H1 (cell line): ENCODE measurements around the gene CYP2B6. TPM values are rescaled to one million over a fixed set of nuclear protein-coding genes. Genes with fewer than 3 reads are reported as not detected.

Source experiments
- CTCF ChIA-PET: fragments of 300-600 bp; sonication (Branson Sonifier 250); formaldehyde crosslinking; loops from one replicate; lab custom pipeline; 2021; ENCODE audit not compliant: partially characterized antibody; lab: Charles Lee
- POLR2A ChIA-PET: fragments of 300-600 bp; sonication (Branson Sonifier 250); formaldehyde crosslinking; loops from one replicate; lab custom pipeline; 2021; ENCODE audit warnings: inconsistent platforms; ENCODE audit not compliant: partially characterized antibody; lab: Charles Lee
- DNase-seq, 2 experiments: peaks; one replicate each; pipeline versions ENCODE4 v3.0.0 to v3.0.0-alpha.2; 2010 to 2022; ENCODE audit warnings: low spot score in 2 of 2, low read depth in 1 of 2, mixed read lengths in 1 of 2
- FAIRE-seq: peaks from 2 replicates; lab custom pipeline; 2011; peaks lifted over from hg19 to GRCh38; lab: Jason Lieb, UNC
- H2AFZ ChIP-seq: 2 replicates; pipeline ENCODE4 v1.8.1; 2012; ENCODE audit warnings: low read length, inconsistent platforms
- H2AK5ac ChIP-seq: 2 replicates; pipeline ENCODE4 v1.6.1; 2013; ENCODE audit warnings: low read depth, low read length
- H2BK120ac ChIP-seq: replicated peaks from 2 replicates; pipeline ENCODE3; 2013; ENCODE audit warnings: low read depth, low read length, inconsistent platforms
- H2BK12ac ChIP-seq: 2 replicates; pipeline ENCODE4 v1.6.1; 2013; ENCODE audit warnings: low read depth, low read length
- H2BK15ac ChIP-seq: 2 replicates; pipeline ENCODE4 v1.6.1; 2013; ENCODE audit warnings: low read length
- H2BK20ac ChIP-seq: 2 replicates; pipeline ENCODE4 v1.6.1; 2013; ENCODE audit warnings: low read length
- H2BK5ac ChIP-seq: 2 replicates; pipeline ENCODE4 v1.6.1; 2013; ENCODE audit warnings: low read depth, low read length
- H3K14ac ChIP-seq: 2 replicates; pipeline ENCODE4 v1.6.1; 2013; ENCODE audit warnings: inconsistent platforms; ENCODE audit not compliant: insufficient read length
- H3K18ac ChIP-seq: 2 replicates; pipeline ENCODE4 v1.6.1; 2013; ENCODE audit warnings: low read length; ENCODE audit errors: extremely low read depth
- H3K23ac ChIP-seq: 2 replicates; pipeline ENCODE4 v1.6.1; 2013; ENCODE audit warnings: inconsistent platforms; ENCODE audit not compliant: insufficient read length
- H3K23me2 ChIP-seq: 2 replicates; pipeline ENCODE4 v1.6.1; 2013; ENCODE audit warnings: low read depth, low read length
- H3K27ac ChIP-seq: 2 replicates; pipeline ENCODE4 v1.6.1; 2011; ENCODE audit warnings: low read depth, low read length, inconsistent platforms
- H3K27me3 ChIP-seq, 4 experiments: replicated peaks in 1 of 4; 1 replicate in 1 of 4; 2 replicates in 3 of 4; pipeline versions ENCODE4 v1.6.1 to v1.8.1; 2011 to 2013; ENCODE audit warnings: low read length in 3 of 4, mild to moderate bottlenecking in 3 of 4, inconsistent platforms in 2 of 4, mixed read lengths in 2 of 4, moderate library complexity in 1 of 4; ENCODE audit not compliant: control insufficient read depth in 3 of 4, insufficient read depth in 3 of 4; ENCODE audit errors: extremely low read depth in 1 of 4
- H3K36me3 ChIP-seq, 4 experiments: 2 replicates each; pipeline versions ENCODE4 v1.6.1 to v1.8.1; 2011 to 2013; ENCODE audit warnings: mild to moderate bottlenecking in 4 of 4, low read length in 3 of 4, moderate library complexity in 2 of 4, control low read depth in 1 of 4, inconsistent platforms in 1 of 4; ENCODE audit not compliant: insufficient read depth in 4 of 4, control insufficient read depth in 2 of 4
- H3K4ac ChIP-seq: replicated peaks from 2 replicates; pipeline ENCODE3; 2013; ENCODE audit warnings: low read length, low read depth, mixed read lengths, inconsistent platforms; ENCODE audit not compliant: insufficient read length
- H3K4me1 ChIP-seq, 4 experiments: replicated peaks in 1 of 4; 1 replicate in 1 of 4; 2 replicates in 3 of 4; pipeline versions ENCODE4 v1.6.1 to v1.8.1; 2011 to 2013; ENCODE audit warnings: low read length in 3 of 4, inconsistent platforms in 2 of 4, mixed read lengths in 1 of 4; ENCODE audit not compliant: insufficient read depth in 4 of 4, control insufficient read depth in 3 of 4
- H3K4me2 ChIP-seq, 2 experiments: 2 replicates each; pipeline versions ENCODE4 v1.6.1 to v1.8.1; 2011 to 2013; ENCODE audit warnings: low read depth in 2 of 2, low read length in 2 of 2, control low read depth in 1 of 2, inconsistent platforms in 1 of 2, mild to moderate bottlenecking in 1 of 2; ENCODE audit not compliant: insufficient read depth in 1 of 2
- H3K4me3 ChIP-seq, 4 experiments: fragments of 200-600, 300-600 bp in 1 of 4; sonication (generic), shearing (Covaris generic), sonication (Bioruptor Twin) in 1 of 4; 2 replicates each; pipeline versions ENCODE4 v1.5.1 to v1.8.1; 2011 to 2016; ENCODE audit warnings: low read length in 4 of 4, low read depth in 3 of 4, control low read depth in 2 of 4, inconsistent platforms in 2 of 4, mild to moderate bottlenecking in 2 of 4, mixed read lengths in 1 of 4, moderate library complexity in 1 of 4; ENCODE audit not compliant: insufficient read depth in 2 of 4; ENCODE audit errors: extremely low read depth in 1 of 4
- H3K56ac ChIP-seq: replicated peaks from 2 replicates; pipeline ENCODE3; 2013; ENCODE audit warnings: low read depth, mild to moderate bottlenecking, mixed read lengths, low read length, inconsistent platforms; ENCODE audit not compliant: insufficient read length
- H3K79me1 ChIP-seq: 2 replicates; pipeline ENCODE4 v1.6.1; 2013; ENCODE audit warnings: low read depth, low read length, control low read depth
- H3K79me2 ChIP-seq, 2 experiments: 2 replicates each; pipeline versions ENCODE4 v1.6.1 to v1.8.1; 2012 to 2013; ENCODE audit warnings: low read length in 2 of 2, mild to moderate bottlenecking in 2 of 2, inconsistent platforms in 1 of 2; ENCODE audit not compliant: insufficient read depth in 2 of 2, control insufficient read depth in 1 of 2
- H3K9ac ChIP-seq, 4 experiments: replicated peaks in 1 of 4; 1 replicate in 1 of 4; 2 replicates in 3 of 4; pipeline versions ENCODE4 v1.6.1 to v1.8.1; 2011 to 2013; ENCODE audit warnings: low read depth in 3 of 4, low read length in 3 of 4, control low read depth in 2 of 4, mild to moderate bottlenecking in 2 of 4, moderate library complexity in 2 of 4, inconsistent platforms in 1 of 4; ENCODE audit errors: extremely low read depth in 1 of 4
- H3K9me3 ChIP-seq, 2 experiments: 2 replicates each; pipeline versions ENCODE4 v1.6.1 to v1.8.1; 2012 to 2013; ENCODE audit warnings: mild to moderate bottlenecking in 2 of 2, moderate library complexity in 2 of 2, control low read depth in 1 of 2, inconsistent platforms in 1 of 2, low read depth in 1 of 2, low read length in 1 of 2, mixed read lengths in 1 of 2; ENCODE audit not compliant: insufficient read depth in 2 of 2
- H4K20me1 ChIP-seq, 2 experiments: replicated peaks in 1 of 2; 2 replicates each; pipeline versions ENCODE3 to v1.8.1; 2011 to 2013; ENCODE audit warnings: inconsistent platforms in 2 of 2, low read length in 2 of 2, mild to moderate bottlenecking in 1 of 2; ENCODE audit not compliant: insufficient read depth in 2 of 2, control insufficient read depth in 1 of 2
- H4K5ac ChIP-seq: 2 replicates; pipeline ENCODE4 v1.6.1; 2013; ENCODE audit warnings: low read length, low read depth, mixed read lengths, inconsistent platforms; ENCODE audit not compliant: insufficient read length
- H4K8ac ChIP-seq: 2 replicates; pipeline ENCODE4 v1.8.0; 2013; ENCODE audit warnings: mild to moderate bottlenecking, moderate library complexity, low read length, inconsistent platforms; ENCODE audit not compliant: insufficient read depth; ENCODE audit errors: extremely low read depth
- H4K91ac ChIP-seq: replicated peaks from 2 replicates; pipeline ENCODE3; 2013; ENCODE audit warnings: low read length, mixed read lengths, inconsistent platforms; ENCODE audit not compliant: insufficient read length
- CTCF ChIP-seq, 3 experiments: IDR thresholded peaks; 1 replicate in 2 of 3; 2 replicates in 1 of 3; pipeline versions ENCODE4 v1.5.1 to v1.6.1; 2011; ENCODE audit warnings: low read length in 3 of 3, mild to moderate bottlenecking in 3 of 3, inconsistent platforms in 2 of 3, low read depth in 1 of 3, moderate library complexity in 1 of 3; ENCODE audit not compliant: insufficient read depth in 1 of 3; ENCODE audit errors: control extremely low read depth in 1 of 3
- EGR1 ChIP-seq: IDR thresholded peaks from 2 replicates; pipeline ENCODE4 v1.6.1; 2011; ENCODE audit warnings: low read depth, low read length, borderline replicate concordance
- RAD21 ChIP-seq, 2 experiments: IDR thresholded peaks in 1 of 2; conservative IDR thresholded peaks in 1 of 2; 2 replicates each; pipeline ENCODE4 v1.6.1; 2011; ENCODE audit warnings: low read depth in 2 of 2, low read length in 2 of 2, improper control_type of control experiment in 1 of 2, inconsistent platforms in 1 of 2, mild to moderate bottlenecking in 1 of 2, moderate library complexity in 1 of 2
- WGBS, 2 experiments: shearing (Covaris generic) in 1 of 2; methylation state at CpG; one replicate each; pipeline versions ENCODE4 v1.1.6 to v1.1.7; 2013 to 2015; ENCODE audit warnings: low lambda C conversion rate in 2 of 2, mixed read lengths in 2 of 2, inconsistent platforms in 1 of 2, low coverage in 1 of 2, missing lambda C conversion rate in 1 of 2; ENCODE audit not compliant: insufficient replicate concordance in 2 of 2, insufficient coverage in 1 of 2, insufficient read length in 1 of 2; ENCODE audit errors: extremely low coverage in 1 of 2, missing lambda C conversion rate in 1 of 2; 5-methylcytosine and 5-hydroxymethylcytosine counted together
- polyA plus RNA-seq, 7 experiments: library from polyadenylated mRNA; depleted of rRNA in 3 of 7; stranded (reverse) in 5 of 7; unstranded in 2 of 7; fragments of >200 nt in 5 of 7; fragments of 200-250 nt in 2 of 7; gene quantifications; 1 replicate in 5 of 7; 2 replicates in 1 of 7; 4 replicates in 1 of 7; pipeline versions ENCODE4 v1.2.1 to v1.2.3, GENCODE V29; 2011 to 2013; ENCODE audit warnings: missing spikeins in 2 of 7, mixed read lengths in 2 of 7
- total RNA-seq: library from RNA; stranded (reverse); fragmentation: NEBNext Ultra II Directional; extraction: Animal tissue kit (Norgen Biotek cat#: 25700); gene quantifications from 2 replicates; pipeline ENCODE4 v1.2.1, GENCODE V29; 2021

The CYP2B6 gene
- total and polyA plus RNA-seq, 2 of the 8 experiments (the other 6 are each of a cell fraction or from before 2014, with no cell fraction given): 2.8 to 5.4 TPM

DNA sequence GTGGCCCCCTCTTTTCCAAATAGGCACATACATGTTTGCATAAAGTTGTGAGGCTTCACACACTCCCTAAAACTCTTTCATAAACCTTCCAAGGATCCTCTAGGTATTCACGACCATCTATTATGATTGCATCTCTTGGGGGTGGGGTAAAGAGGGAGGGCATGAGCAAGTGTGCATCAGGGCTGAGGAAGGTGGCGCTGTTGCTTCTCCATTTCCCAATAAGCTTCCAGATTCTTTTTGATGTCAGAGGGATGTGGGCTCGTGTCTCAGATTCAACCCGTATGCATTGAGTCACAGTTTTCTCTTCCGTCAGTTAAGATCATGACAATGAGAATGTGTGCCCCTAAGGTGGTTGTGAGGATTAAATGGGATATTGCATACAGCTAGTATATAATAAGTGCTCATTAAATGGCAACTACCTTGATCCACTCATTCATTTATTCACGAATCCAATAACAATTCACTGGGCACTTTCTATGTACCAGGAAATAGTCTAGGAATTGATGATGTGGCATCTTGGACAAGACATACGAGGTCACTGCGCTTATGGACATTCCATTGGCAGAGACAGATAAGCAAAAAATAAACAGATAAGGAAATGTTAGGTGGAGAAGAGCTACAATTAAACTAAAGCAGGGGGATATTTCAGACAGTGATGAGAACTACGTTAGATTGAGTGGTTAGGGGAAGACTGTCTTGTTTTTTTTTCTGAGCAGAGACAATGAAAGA, 10.3 kb downstream of the CYP2B6 start:
- FAIRE-seq (peak; percentile 85), DNase-seq (no peak)
- CTCF ChIA-PET: interaction anchor here (0.6 to 2.0 kb wide), 12 partner anchors 10 to 430 kb away, joined by 3 to 8 read pairs (median 5); partner anchors contain the start of gene CYP2B6

More for the DNA sequence above, 10.3 kb downstream of the CYP2B6 start:
- peaks cover 0 to 4% (median under 1%) of the 10 kb centered on the region in 4 experiments; a peak in 2 of 7 replicates for H3K4me1 ChIP-seq
- no peak overlapping the region for H3K56ac ChIP-seq
- H3K23ac ChIP-seq: no peak overlapping the region
- H2BK5ac ChIP-seq: no peak overlapping the region
- no peaks in the 10 kb centered on the region for H3K27me3 ChIP-seq
- H3K79me1 ChIP-seq: no peaks in the 10 kb centered on the region
- no peak overlapping the region for H2AK5ac ChIP-seq
- H2BK120ac ChIP-seq: no peak overlapping the region
- no peaks in the 10 kb centered on the region for H4K20me1 ChIP-seq
- TF ChIP-seq RAD21 (IDR thresholded peaks at IDR 0.05 in 1 of 2, conservative IDR thresholded peaks at IDR 0.05 in 1 of 2; ENCODE audit: low read depth in 2 of 2, low read length in 2 of 2) (peak; percentile 46 to 50), EGR1 (no peak), CTCF (IDR thresholded peaks at IDR 0.05; ENCODE audit: control extremely low read depth in 1 of 3, insufficient read depth in 1 of 3, low read depth in 1 of 3, low read length in 3 of 3) (peak; percentile 28 to 63 (median 59))
- TF ChIP-seq, all 59 proteins: peak for 2
- no peak overlapping the region for H4K8ac ChIP-seq
- H3K79me2 ChIP-seq: no peaks in the 10 kb centered on the region
- no peak overlapping the region for H2BK15ac ChIP-seq
- peaks cover 3% of the 10 kb centered on the region in 2 experiments; a peak in 1 of 4 replicates for H3K9me3 ChIP-seq
- WGBS, 2 experiments: 83% methylated on average over 9 of the region's 9 CpGs; no CpG with 5 or more reads in 1 of the 2 experiments
- H3K27ac ChIP-seq: no peak overlapping the region
- 0 out of 2 replicates have a peak overlapping the region, but pooled peaks have one; percentile 19 for H2BK12ac ChIP-seq
- H3K9ac ChIP-seq: no peak overlapping the region
- no peak overlapping the region for H3K4me3 ChIP-seq
- no peak overlapping the region for H4K91ac ChIP-seq
- no peak overlapping the region for H2AFZ ChIP-seq
- H2BK20ac ChIP-seq: no peak overlapping the region
- no peak overlapping the region for H3K18ac ChIP-seq
- no peak overlapping the region for H3K4me2 ChIP-seq
- H3K14ac ChIP-seq: no peak overlapping the region
- H4K5ac ChIP-seq: no peak overlapping the region
- POLR2A ChIA-PET: no interaction called here
- no peaks in the 10 kb centered on the region for H3K36me3 ChIP-seq
- H3K23me2 ChIP-seq: no peaks in the 10 kb centered on the region
- no peak overlapping the region for H3K4ac ChIP-seq
